Stimulated activated CD8-positive, alpha-beta memory T cell treated with anti-CD3 and anti-CD28 coated beads, Interleukin-12 subunit alpha, Interleukin-12 subunit beta, amount 100 ng/mL, for 24 hours (primary cell): ENCODE data around the gene RTP2.

Source experiments
- DNase-seq: peaks from one replicate; pipeline ENCODE4 v3.0.0-alpha.2; 2020; ENCODE audit errors: extremely low read depth

RTP2 gene

GRCh38 chr3:187738331-187739093 lies 36.2 kb upstream of the RTP2 start:
- DNase-seq, result no peak

GRCh38 chr3:187738071-187738330 lies 35.6 kb upstream of the RTP2 start:
- no peak for DNase-seq

GRCh38 chr3:187737368-187738070 lies 35.2 kb upstream of the RTP2 start:
- no peak for DNase-seq

GRCh38 chr3:187737006-187737367 lies 34.6 kb upstream of the RTP2 start:
- no peak for DNase-seq

- no peak for DNase-seq
Measured at GRCh38 chr3:187736418-187736871, 34.1 kb upstream of the RTP2 start.

GRCh38 chr3:187735837-187736236 lies 33.5 kb upstream of the RTP2 start:
- no peak for DNase-seq

GRCh38 chr3:187735383-187735782 lies 33.0 kb upstream of the RTP2 start:
- DNase-seq, result no peak

GRCh38 chr3:187734841-187735240 lies 32.5 kb upstream of the RTP2 start:
- no peak for DNase-seq

GRCh38 chr3:187733371-187733770 lies 31.0 kb upstream of the RTP2 start:
- no peak for DNase-seq

- no peak for DNase-seq
Measured at GRCh38 chr3:187729598-187729997, 27.2 kb upstream of the RTP2 start.

- DNase-seq, result no peak
Measured at GRCh38 chr3:187728940-187729583, 26.7 kb upstream of the RTP2 start.

- no peak for DNase-seq
Measured at GRCh38 chr3:187728248-187728647, 25.9 kb upstream of the RTP2 start.

GRCh38 chr3:187726564-187726963 lies 24.2 kb upstream of the RTP2 start:
- no peak for DNase-seq

GRCh38 chr3:187725653-187726370 lies 23.5 kb upstream of the RTP2 start:
- no peak for DNase-seq

GRCh38 chr3:187725224-187725623 lies 22.9 kb upstream of the RTP2 start:
- no peak for DNase-seq

- no peak for DNase-seq
Measured at GRCh38 chr3:187722206-187722612, 19.9 kb upstream of the RTP2 start.

- no peak for DNase-seq
Measured at GRCh38 chr3:187721055-187721454, 18.7 kb upstream of the RTP2 start.

- DNase-seq, result no peak
Measured at GRCh38 chr3:187720337-187720670, 17.9 kb upstream of the RTP2 start.

GRCh38 chr3:187719628-187720336 lies 17.4 kb upstream of the RTP2 start:
- no peak for DNase-seq

GRCh38 chr3:187718802-187719201 lies 16.4 kb upstream of the RTP2 start:
- DNase-seq, result no peak

GRCh38 chr3:187717572-187717971 lies 15.2 kb upstream of the RTP2 start:
- no peak for DNase-seq

- DNase-seq, result no peak
Measured at GRCh38 chr3:187714404-187714979, 12.1 kb upstream of the RTP2 start.
